Endodermal cell (in vitro differentiated cells): ENCODE results near the gene EML1. TPM values are rescaled to one million over a fixed set of nuclear protein-coding genes. Genes with fewer than 3 reads are reported as not detected.

Experiments used
- DNase-seq: peaks from one replicate; pipeline ENCODE4 v3.0.0-alpha.2; 2017
- H3K27ac ChIP-seq: 2 replicates; pipeline ENCODE4 v1.5.1; 2013; ENCODE audit warnings: mild to moderate bottlenecking, low read depth, low read length, moderate library complexity
- H3K27me3 ChIP-seq: 2 replicates; pipeline ENCODE4 v1.6.1; 2013; ENCODE audit warnings: mild to moderate bottlenecking, low read length, moderate library complexity; ENCODE audit not compliant: insufficient read depth, control insufficient read depth, poor library complexity, severe bottlenecking
- H3K36me3 ChIP-seq: 2 replicates; pipeline ENCODE4 v1.7.0; 2013; ENCODE audit warnings: mild to moderate bottlenecking, low read length, moderate library complexity; ENCODE audit not compliant: control insufficient read depth, insufficient read depth
- H3K4me1 ChIP-seq: one replicate; pipeline ENCODE4 v1.7.0; 2013; ENCODE audit warnings: low read length; ENCODE audit not compliant: control insufficient read depth, insufficient read depth
- H3K4me3 ChIP-seq: 2 replicates; pipeline ENCODE4 v1.5.1; 2013; ENCODE audit warnings: mild to moderate bottlenecking, low read length, moderate library complexity
- H3K9ac ChIP-seq: 2 replicates; pipeline ENCODE4 v1.6.1; 2013; ENCODE audit warnings: mild to moderate bottlenecking, low read length, moderate library complexity; ENCODE audit not compliant: poor library complexity, severe bottlenecking; ENCODE audit errors: extremely low read depth
- H3K9me3 ChIP-seq: 2 replicates; pipeline ENCODE4 v1.6.1; 2013; ENCODE audit warnings: mild to moderate bottlenecking, low read length, moderate library complexity; ENCODE audit not compliant: control insufficient read depth
- H3K27ac Mint-ChIP-seq: 2 replicates; pipeline ENCODE4 v1.8.0; 2020; ENCODE audit warnings: mixed read lengths
- H3K27me3 Mint-ChIP-seq: 2 replicates; pipeline ENCODE4 v1.8.0; 2021; ENCODE audit warnings: mild to moderate bottlenecking, mixed read lengths; ENCODE audit not compliant: insufficient read depth
- H3K36me3 Mint-ChIP-seq: 2 replicates; pipeline ENCODE4 v1.8.0; 2020; ENCODE audit warnings: low read depth, mixed read lengths
- H3K4me1 Mint-ChIP-seq: 2 replicates; pipeline ENCODE4 v1.8.0; 2020; ENCODE audit warnings: mixed read lengths
- H3K4me3 Mint-ChIP-seq: 2 replicates; pipeline ENCODE4 v1.8.0; 2020; ENCODE audit warnings: mild to moderate bottlenecking, moderate library complexity, mixed read lengths
- H3K9me3 Mint-ChIP-seq: 2 replicates; pipeline ENCODE4 v1.8.0; 2020; ENCODE audit warnings: mild to moderate bottlenecking, mixed read lengths
- CTCF ChIP-seq: fragments of 200-600 bp; sonication (generic); conservative IDR thresholded peaks from 2 replicates; pipeline ENCODE4 v1.5.0; 2021; ENCODE audit warnings: antibody characterized with exemption, mild to moderate bottlenecking
- WGBS, 2 experiments: methylation state at CpG; one replicate each; pipeline versions ENCODE4 v1.1.5 to v1.1.7; 2013; ENCODE audit warnings: missing lambda C conversion rate in 2 of 2, mixed read lengths in 1 of 2; ENCODE audit not compliant: insufficient coverage in 1 of 2, insufficient read length in 1 of 2; 5-methylcytosine and 5-hydroxymethylcytosine counted together
- total RNA-seq, 2 donors: library from RNA; stranded (reverse); fragmentation: NEBNext Ultra II Directional in 1 of 2; extraction: Animal tissue kit (Norgen Biotek cat#: 25700) in 1 of 2; gene quantifications; 2 replicates in 1 of 2; 3 replicates in 1 of 2; pipeline ENCODE4 v1.2.1, GENCODE V29; 2021

EML1 gene
- total RNA-seq, 2 donors from 2014 or later: 25.0 to 31.4 TPM

GRCh38 chr14:99852578-99852977, 59.4 kb downstream of the EML1 start:
- Mint-ChIP-seq H3K9me3 (peaks cover 5% of the 10 kb centered on the region), H3K27me3 (no peaks in the 10 kb centered on the region), H3K36me3 (peaks cover 5% of the 10 kb centered on the region), H3K4me1 (peaks cover 9% of the 10 kb centered on the region), H3K27ac (no peak overlapping the region), H3K4me3 (no peak overlapping the region)
- H3K9ac ChIP-seq: no peak overlapping the region
- H3K27me3 ChIP-seq: no peaks in the 10 kb centered on the region
- TF ChIP-seq CTCF: no peak
- H3K27ac ChIP-seq: no peak overlapping the region
- H3K9me3 ChIP-seq: no peaks in the 10 kb centered on the region
- H3K36me3 ChIP-seq: peaks cover 3% of the 10 kb centered on the region
- WGBS, 2 experiments: 86% methylated on average over 2 to 3 of the region's 4 CpGs
- H3K4me1 ChIP-seq: peaks cover 3% of the 10 kb centered on the region
- no peak for DNase-seq
- H3K4me3 ChIP-seq: no peak overlapping the region

GRCh38 chr14:99853206-99853605, 60.0 kb downstream of the EML1 start:
- no peak overlapping the region for H3K27ac ChIP-seq
- H3K9me3 Mint-ChIP-seq: no peaks in the 10 kb centered on the region
- no peak overlapping the region for H3K9ac ChIP-seq
- TF ChIP-seq CTCF: no peak
- no peak overlapping the region for H3K4me3 ChIP-seq
- peaks cover 5% of the 10 kb centered on the region for H3K36me3 Mint-ChIP-seq
- no peak overlapping the region for H3K4me3 Mint-ChIP-seq
- no peak for DNase-seq
- no peaks in the 10 kb centered on the region for H3K27me3 ChIP-seq
- H3K9me3 ChIP-seq: no peaks in the 10 kb centered on the region
- 80% methylated on average over 5 of the region's 5 CpGs; no CpG with 5 or more reads in 1 of the 2 experiments for WGBS, 2 experiments
- peaks cover 3% of the 10 kb centered on the region for H3K4me1 ChIP-seq
- H3K27me3 Mint-ChIP-seq: no peaks in the 10 kb centered on the region
- peaks cover 9% of the 10 kb centered on the region for H3K4me1 Mint-ChIP-seq
- H3K27ac Mint-ChIP-seq: no peak overlapping the region
- peaks cover 3% of the 10 kb centered on the region for H3K36me3 ChIP-seq

GRCh38 chr14:99854831-99855230, 61.6 kb downstream of the EML1 start:
- Mint-ChIP-seq H3K36me3 (peaks cover 5% of the 10 kb centered on the region), H3K27ac (no peak overlapping the region), H3K4me3 (no peak overlapping the region), H3K9me3 (no peaks in the 10 kb centered on the region), H3K4me1 (peaks cover 9% of the 10 kb centered on the region), H3K27me3 (no peaks in the 10 kb centered on the region)
- WGBS, 2 experiments: 74 to 79% methylated on average over 4 of the region's 5 CpGs
- Histone ChIP-seq H3K36me3 (peaks cover 3% of the 10 kb centered on the region), H3K27me3 (no peaks in the 10 kb centered on the region), H3K27ac (peak overlapping the region; percentile 30), H3K4me3 (no peak overlapping the region), H3K9ac (no peak overlapping the region), H3K9me3 (no peaks in the 10 kb centered on the region), H3K4me1 (peaks cover 3% of the 10 kb centered on the region)
- no peak for DNase-seq
- TF ChIP-seq CTCF: no peak
